HG03103 (cell line): ENCODE results near the gene KRT85.
"Not testable (repeated sequence)": the region's sequence is repeated elsewhere in the genome, so short reads cannot be mapped to it uniquely, and the experiment has no call there.

Experiments used
- ATAC-seq: cut with Tn5 transposase; IDR thresholded peaks from one replicate; pipeline ENCODE4 v1.9.1; 2021; ENCODE audit warnings: low read depth; ENCODE audit not compliant: unreplicated experiment

The KRT85 gene

DNA sequence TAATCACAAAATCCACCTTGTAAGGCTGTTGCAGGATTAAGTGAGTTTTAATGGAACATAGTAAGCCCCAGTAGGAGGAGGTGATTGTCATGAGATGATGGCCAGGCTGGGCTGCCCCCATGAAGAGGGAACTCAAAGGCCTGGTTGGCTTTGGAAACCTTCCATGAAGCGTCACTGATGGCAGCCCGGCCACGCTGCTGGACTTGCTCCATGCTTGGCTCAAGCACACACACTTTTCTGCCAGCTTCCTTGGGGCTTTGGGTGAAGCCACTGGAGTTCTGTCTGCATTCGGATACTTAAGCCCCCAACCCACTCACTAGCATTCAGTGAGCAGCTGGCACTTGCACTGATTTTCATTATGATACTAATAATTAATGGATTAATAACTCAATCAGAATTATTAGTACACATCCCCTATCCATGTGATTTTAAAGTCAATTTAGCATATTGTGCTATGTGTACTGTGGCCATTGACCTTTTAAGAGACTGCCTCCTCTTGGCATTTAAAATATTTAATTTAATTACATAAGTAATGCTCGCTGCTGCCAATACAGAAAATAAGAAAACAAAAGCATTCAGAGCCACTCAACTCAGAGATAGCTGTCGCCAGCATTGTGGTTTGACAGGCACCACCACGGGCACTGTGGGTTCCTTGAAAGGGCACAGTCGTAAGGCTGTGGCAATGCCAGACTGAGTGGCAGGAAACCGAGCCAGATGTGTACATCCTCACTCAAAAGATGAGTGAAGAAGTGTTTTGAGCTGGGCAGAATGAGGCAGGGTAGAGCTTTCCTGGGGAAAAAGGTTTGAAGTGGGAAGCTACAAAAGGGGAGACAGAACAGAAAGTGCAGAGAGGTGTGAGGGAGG, 15.9 kb downstream of the KRT85 start:
- ATAC-seq, result no peak

DNA sequence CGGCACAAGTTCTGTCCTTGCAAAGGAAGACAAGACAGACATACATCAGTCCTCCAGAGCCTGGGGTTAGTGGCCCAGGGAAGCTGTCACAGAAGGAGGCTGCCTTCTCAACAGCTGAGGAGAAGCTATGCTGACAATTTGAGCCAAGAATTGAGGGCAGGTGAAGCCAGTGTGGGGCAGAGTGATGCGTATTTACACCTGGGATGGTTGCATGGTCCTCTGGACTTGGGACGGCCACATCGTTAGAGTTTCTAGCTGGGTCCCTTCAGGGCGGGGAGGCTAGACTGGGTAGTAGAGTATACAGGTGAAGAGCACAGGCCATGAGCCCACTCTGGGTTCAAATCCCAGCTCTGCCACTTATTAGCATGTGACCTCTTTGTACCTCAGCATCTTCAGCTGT, 16.5 kb downstream of the KRT85 start:
- ATAC-seq, result no peak

DNA sequence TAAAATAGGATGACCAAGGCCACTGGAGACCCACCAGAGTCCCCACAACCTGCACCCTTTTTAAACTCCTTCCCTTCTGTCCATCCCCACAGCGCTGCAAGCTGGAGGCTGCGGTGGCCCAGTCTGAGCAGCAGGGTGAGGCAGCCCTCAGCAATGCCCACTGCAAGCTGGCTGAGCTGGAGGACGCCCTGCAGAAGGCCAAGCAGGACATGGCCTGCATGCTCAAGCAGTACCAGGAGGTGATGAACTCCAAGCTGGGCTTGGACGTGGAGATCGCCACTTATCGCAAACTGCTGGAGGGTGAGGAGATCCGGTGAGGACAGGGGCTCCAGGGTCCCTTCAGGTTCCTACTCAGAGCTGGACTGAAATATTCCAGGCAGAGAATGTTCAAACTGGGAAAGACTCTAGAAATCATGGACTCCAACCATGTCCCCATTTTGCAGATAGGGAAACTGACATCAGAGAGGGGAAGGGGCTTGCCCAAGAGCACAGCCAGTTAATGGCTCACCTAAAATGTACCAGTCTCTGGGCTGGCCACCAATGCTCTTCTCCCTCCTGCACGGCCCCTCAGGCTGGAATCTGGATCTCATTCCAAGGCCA, 17.2 kb downstream of the KRT85 start:
- ATAC-seq, result no peak

DNA sequence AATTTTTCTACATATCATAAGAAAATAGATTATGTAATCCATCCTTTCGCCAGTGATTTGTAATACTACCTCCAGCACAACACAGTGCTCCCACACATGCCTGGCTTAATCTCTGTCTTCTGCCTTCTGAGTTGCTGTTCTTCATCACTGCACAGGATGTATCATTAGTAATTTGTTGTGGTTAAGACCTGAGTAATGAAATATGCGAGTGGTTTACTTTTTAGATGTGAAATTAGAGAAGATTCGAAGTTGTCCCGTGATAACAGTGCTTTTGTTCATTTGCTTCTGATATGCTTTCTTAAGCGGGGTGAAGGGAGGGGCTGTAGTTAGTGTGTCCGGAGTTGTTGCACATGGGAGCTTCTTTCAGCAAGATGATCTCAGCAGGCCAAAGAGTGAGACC, 18.1 kb downstream of the KRT85 start:
- no peak for ATAC-seq

DNA sequence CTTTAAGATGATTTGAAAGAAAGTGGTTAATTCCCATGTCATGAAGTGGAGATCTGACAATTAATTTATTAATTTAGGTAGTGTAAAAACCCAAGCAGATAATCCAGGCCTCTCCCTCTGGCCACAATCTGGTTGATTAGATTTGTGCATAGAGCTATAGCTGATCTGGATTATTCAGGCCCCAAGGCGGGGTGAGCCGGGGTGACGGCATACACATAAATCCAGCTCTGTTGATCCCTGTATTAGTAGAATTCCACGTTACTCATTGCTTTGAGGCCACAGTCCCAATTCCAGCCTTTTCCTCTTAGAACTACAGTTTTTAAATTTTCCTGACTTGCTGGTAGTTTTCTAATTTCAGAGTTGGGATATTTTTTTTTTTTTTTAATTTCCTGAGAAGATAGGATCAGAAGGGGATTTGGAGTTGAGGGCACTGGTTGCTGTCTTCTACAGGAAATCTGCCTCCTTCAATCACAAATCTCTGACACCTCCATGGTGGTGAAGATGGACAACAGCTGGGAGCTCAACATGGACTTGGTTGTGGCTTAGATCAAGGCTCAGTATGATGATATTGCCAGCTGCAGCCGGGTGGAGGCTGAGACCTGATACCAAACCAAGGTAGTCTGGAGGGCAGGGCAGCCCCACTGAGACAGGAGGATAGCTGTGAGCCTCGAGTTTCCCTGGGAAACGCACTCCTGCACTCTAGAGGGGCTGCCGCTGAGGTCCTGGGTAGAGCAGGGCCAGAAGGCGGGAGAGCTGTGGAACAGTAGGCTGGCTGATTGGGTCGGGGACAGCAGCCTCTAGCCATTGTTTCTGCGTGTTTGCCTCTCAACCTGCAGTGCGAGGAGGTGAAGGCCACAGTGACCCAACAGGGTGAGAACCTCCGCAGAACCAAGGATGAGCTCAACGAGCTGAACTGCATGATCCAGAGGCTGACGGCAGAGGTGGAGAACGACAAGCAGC, 19.4 kb downstream of the KRT85 start:
- no peak for ATAC-seq

DNA sequence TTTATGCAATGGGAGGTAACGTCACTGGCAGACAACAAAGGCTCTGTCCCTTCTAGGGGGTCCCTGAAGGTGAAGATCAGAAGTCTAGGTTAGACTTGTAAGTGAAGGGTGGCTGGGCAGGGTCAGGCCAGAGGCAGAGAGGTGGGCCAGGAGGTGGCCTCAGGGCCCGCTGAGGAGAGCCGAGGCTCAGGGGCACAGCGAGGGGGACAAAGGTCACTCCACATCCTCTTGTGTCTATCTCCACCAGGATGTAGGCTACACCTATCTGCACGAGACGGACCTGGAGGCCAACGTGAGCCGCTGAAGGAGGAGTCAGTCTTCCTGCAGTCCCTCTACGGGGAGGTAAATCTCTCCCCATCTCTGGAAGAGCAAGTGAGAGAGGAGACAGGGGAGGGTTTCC, 20.3 kb downstream of the KRT85 start:
- no peak for ATAC-seq

DNA sequence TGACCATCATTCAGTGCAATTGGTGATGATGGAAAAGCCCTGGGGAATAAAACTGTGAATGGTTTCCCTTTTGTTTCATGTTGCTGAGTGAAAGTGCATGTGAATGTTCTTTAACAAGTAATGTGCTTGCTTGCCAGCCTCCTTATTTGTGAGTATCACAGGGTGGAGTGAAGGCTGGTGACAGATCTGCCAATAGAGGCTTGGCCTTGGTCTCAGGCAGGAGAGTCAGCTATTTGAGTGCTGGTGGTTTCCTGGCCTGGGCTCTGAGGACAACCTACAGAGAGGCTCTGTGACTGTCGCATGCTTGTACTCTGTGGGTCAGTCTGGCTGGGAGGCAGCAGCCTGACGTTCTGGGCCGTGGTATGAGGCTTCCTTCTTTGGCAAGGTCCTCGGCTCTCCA, 20.7 kb downstream of the KRT85 start:
- no peak for ATAC-seq

DNA sequence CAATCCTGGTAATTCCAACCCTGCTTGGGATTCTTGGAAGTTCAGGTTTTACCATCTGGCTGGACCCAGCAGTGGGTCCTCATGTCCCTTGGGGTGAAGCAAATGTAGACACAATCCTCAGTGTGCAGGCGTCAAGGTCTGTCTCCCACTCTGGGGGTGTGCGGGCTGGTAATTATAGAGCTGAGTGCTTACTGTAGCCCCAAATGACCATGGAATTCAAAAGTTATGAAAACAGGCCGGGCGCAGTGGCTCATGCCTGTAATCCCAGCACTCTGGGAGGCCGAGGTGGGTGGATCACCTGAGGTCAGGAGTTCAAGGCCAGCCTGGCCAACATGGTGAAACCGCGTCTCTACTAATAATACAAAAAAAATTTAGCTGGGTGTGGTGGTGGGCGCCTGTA, 22.2 kb downstream of the KRT85 start:
- not testable (repeated sequence) for ATAC-seq

DNA sequence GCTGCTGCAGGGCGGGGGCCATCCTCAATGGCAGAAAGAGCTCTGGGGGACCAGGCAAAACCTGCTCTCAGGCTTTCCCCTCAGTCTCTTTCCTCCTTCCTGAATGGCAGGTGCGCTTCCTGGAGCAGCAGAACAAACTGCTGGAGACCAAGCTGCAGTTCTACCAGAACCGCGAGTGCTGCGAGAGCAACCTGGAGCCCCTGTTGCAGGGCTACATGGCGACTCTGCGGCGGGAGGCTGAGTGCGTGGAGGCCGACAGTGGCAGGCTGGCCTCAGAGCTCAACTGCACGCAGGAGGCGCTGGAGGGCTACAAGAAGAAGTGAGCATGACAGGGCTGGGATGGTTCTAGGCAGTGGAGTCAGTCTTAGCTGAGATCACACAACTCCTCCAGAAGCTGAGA, 23.2 kb downstream of the KRT85 start:
- no peak for ATAC-seq

DNA sequence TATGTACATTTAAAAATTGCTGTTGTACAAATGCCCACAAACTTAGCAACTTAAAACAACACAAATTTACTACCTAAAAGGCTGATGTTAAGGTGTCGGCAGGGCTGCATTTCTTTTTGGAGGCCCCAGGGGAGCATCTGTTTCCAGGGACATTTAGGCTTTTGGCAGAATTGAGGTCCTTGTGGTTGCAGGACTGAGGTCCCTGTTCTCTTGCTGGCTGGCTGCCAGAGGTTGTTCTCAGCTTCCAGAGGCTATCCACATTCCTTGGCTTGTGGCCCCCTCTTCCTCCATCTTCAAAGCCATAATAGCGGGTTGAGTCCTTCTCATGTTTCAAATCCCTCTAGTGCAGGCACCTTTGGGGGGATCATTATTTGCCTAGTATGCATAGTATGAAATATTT, 23.7 kb downstream of the KRT85 start:
- ATAC-seq, result no peak

DNA sequence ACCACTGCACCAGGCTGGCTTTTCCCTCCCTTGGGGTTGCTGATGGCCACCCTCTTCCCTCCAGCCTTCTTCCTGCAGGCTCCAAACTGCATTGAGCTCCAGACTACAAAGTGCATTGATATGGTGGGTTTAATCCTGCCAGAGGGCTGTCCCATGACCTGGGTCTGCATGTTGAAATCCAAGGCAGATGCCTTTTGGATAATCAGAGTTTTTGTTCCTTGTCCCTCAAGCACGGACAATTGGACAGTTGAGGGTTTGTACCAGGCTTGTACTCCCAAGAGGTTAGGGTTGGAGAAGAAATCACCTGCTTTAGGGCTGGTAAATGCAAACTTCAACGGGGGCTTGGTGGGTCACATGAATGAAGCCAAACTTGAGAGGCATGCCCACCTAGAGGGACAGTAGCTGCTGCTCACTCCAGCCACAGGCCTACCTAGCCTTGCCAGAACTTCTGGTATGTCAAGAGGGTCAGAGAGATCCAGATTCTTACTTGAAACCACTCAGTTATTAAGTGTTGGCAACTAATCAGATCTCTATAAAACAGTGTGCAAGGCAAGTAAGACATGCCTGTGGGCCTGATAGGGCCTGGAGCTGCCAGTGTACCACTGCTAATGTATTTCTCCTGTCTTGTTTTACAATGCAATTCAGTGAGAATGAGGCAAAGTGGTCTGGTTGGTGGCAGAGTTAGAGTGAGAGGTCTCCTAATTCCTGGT, 24.3 kb downstream of the KRT85 start:
- no peak for ATAC-seq

DNA sequence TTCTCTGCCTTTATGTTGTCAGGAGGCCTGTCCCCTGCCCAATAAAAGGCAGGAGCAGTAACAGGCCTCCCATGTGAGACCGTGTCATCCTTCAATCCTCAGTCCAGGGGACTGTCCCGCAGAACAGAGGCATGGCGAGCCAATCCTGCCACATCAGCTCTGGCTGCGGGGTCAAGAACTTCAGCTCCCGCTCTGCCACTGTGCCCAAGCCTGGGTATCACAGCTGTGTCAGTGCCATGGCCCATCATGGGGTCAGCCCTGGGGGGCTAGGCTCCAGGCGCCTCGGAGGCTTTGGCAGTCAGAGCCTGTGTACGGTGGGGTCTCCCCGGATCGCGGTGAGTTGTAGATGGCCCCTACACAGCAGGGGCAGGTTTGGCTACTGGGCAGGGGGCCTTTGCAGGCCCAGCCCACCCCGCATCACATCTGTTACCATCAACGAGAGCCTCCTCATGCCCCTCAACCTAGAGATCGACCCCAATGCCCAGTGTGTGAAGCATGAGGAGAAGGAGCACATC, 26.2 kb downstream of the KRT85 start:
- no peak for ATAC-seq

DNA sequence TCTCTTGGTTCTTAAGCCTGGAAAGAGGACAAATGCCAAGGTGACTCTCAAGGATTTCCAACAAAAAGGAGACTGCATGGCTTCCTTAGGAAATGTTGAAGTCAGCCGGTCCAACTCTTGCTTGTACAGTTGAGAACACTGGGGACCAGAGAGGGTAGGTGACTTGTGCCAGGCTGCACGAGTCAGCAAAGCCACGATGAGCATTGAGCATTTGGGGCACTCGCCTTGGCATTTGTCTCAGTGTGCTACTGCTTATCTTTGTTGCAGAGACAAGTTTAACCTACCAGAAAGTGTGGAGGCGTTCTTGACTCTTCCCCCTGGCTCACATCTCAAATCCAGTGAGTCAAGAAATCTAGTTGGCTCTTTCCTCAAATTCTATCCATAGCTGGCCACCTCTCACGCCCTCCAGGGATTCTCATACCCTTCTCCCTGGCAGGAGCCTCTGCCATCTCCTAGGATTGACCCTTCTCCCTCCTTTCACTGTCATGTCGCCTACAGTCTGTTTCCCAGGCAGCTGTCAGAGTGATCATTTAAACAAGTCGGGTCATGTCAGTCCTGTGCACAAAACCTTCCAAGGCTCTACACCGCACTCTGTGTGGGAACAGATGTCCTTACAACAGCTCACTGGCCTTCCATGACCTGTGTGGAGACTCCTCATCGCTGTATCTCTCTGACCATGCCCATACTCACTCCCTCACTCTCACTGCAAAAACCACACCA, 28.9 kb downstream of the KRT85 start:
- no peak for ATAC-seq

DNA sequence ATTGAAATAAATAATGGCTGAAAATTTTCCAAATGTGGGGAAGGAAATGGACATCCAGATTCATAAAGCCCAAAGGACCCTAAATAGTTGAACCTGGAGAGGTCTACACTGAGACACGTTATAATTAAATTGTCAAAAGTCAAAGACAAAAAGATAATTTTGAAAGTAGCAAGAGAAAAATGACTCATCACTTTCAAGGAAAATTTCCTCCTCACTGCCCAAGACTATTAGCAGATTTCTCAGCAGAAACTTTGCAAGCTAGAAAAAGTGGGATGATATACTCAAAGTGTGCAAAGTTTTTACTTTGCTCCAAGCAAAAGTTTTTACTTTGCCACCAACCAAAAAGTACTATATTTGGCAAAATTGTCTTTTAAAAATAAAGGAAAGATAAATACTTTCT, 30.2 kb downstream of the KRT85 start:
- ATAC-seq, result no peak

DNA sequence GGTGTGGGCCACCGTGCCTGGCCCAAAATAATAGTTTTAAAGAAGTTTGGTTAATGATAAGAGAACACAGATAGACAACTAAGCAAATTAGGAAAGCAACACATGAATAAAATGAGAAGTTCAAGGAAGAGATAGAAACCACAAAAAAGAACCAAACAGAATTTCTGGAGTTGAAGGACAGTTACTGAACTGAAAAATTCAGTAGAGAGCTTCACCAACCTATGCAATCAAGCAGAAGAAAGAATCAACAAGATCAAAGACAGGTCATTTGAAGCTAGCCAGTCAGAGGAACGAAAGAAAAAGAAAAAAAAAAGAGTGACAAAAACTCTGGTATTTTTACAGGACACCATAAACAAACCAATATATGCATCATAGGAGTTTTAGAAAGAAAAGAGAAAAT, 30.6 kb downstream of the KRT85 start:
- ATAC-seq, result no peak

DNA sequence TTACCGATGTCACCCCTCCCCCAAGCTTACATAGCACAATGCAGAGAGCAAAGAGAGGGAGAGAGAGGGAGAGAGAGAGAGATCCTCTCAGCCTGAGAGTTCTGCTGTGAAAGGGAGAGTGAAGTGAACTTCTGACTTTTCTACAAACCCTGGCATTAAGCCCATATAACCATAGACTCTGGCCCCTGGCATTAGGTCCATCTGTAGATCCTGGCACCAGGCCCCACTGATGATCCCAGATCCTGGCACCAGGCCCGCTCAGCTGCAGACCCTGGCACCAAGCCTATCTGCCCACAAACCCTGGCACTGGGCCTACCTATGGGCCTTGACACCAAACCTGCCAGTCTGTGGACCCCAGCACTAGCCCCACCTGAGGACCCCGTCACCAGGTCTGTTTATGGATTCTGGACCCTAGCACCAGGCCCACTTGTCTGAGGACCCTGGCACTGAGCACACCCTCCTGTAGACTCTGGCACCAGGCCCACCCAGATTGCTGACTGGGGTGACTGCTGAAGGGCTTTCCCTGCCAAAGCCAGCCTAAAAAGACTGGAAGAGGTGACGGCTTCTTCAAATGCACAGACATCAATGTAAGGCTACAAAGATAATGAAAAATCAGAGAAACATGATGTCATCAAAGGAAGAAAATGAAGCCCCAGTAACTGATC, 31.6 kb downstream of the KRT85 start:
- no peak for ATAC-seq

DNA sequence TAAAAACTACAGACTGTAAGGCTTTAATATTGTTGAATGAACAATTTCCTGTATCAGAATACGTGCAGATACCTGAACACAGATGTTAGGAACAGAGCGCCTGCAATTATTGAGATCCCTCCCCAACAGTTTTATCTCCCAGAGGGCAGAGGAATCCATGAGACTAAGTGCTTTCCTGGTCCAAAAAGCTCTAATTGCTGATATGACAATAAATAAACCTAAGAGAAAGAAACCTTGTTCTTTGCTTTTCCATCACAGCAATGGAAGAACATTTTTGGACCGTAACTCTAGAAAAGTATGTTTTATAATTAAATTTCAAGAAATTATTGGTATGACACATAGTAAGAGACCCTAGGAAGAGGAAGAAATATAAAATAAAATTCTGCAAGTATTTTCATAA, 33.1 kb downstream of the KRT85 start:
- no peak for ATAC-seq

DNA sequence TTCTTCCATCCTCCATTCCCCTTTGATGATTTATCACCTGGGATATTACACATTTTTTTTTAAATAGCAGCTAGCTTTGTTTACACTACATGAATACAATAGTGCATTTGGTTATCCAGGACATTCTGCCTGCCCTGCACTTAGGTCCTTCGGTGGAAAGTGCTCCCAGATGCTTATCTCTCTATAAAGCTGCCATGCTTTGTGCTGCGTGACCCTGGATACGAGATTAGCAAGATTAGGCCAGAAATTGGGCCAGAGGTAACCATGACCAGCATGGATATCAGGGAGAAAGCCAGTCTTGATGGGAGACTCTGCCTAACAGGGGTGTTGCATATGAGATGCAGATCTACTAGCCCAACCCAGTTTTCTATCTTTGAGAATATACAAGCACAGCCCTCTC, 34.0 kb downstream of the KRT85 start:
- ATAC-seq, result no peak

DNA sequence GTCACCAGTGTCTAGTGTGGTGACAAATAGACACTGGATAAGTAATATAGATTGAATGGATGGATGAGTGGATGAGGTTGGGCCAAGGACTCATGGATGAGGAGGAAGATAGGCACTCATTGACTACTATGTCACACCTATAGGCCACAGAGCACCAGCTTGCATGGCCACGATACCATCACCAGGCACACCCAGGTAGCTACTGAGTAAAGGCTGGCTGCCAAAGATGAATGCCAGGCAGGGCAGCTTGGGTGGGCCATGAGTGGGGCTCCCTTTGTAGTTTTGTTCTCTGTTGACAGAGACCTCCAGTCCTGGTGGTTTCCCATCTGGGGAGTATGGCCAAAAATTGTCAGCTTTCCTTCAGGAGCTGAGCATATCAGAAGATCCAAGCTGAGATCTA, 34.9 kb downstream of the KRT85 start:
- no peak for ATAC-seq
